GM19372 (cell line): Measurements from ENCODE around the gene PLEKHM1.
"Not testable (repeated sequence)": the region's sequence is repeated elsewhere in the genome, so short reads cannot be mapped to it uniquely, and the experiment has no call there.

Experiments
- ATAC-seq: cut with Tn5 transposase; IDR thresholded peaks from one replicate; pipeline ENCODE4 v1.9.1; 2021; ENCODE audit warnings: mild to moderate bottlenecking, low read depth, moderate library complexity; ENCODE audit not compliant: unreplicated experiment

PLEKHM1 gene

GRCh38 chr17:45490615-45491433 lies at the start of gene PLEKHM1:
Gene PLEKHM1 (minus strand): TSS chr17:45490721. CDS start chr17:45482484, 8,237 bp downstream.
- ATAC-seq = peak; percentile 93

DNA sequence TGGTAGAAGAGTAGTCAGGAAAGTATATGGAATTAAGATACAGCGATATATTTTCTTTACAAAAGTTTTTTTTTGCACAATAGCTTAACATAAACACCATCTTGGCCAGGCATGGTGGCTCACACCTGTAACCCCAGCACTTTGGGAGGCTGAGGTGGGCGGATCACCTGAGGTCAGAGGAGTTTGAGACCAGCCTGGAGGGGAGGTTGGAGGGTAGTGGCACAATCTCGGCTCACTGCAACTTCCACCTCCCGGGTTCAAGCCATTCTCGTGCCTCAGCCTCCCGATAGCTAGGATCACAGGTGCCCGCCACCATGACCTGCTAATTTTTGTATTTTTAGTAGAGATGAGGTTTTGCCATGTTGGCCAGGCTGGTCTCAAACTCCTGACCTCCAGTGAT lies 47.6 kb upstream of the PLEKHM1 start:
- not testable (repeated sequence) for ATAC-seq

DNA sequence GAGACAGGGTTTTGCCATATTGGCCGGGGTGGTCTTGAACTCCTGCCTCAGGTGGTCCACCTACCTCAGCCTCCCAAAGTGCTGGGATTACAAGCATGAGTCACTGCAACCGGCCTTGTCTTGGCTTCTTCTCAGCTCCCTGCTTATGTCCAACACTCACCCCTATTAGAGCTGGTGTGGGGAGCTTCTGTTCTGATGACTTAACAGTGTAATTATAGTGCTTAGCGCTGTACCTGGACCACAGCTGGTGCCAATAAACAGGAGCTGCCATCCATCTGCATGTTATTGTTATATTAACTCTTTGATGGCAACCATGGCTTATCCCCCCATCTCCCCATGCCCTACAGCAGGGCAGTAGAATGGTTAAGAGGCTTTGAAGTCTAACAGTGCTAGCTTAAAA lies 15.6 kb upstream of the PLEKHM1 start:
- not testable (repeated sequence) for ATAC-seq

- ATAC-seq = not testable (repeated sequence)
Observed at GRCh38 chr17:45505183-45505582, 14.7 kb upstream of the PLEKHM1 start.

GRCh38 chr17:45501092-45501707 lies 10.7 kb upstream of the PLEKHM1 start:
- ATAC-seq = not testable (repeated sequence)

- not testable (repeated sequence) for ATAC-seq
Observed at GRCh38 chr17:45500478-45500877, 10.0 kb upstream of the PLEKHM1 start.

DNA sequence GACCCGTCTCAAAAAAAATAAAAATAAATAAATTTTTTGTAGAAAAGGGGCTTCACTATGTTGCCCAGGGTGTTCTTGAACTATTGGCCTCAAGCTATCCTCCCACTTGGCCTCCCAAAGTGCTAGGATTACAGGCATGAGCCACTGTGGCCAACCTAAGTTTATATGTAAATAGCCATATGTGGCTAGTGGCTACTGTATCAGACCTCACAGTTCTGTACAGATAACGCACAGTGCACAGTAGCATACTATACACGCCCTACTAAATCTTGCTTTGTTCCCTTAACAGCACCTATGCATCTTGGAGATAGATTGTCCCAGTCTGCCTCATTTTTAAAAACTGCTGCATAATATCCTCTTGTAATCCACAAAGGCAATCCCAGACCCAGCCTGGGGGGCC lies 8.7 kb upstream of the PLEKHM1 start:
- ATAC-seq = not testable (repeated sequence)

GRCh38 chr17:45498377-45498776 lies 7.9 kb upstream of the PLEKHM1 start:
- not testable (repeated sequence) for ATAC-seq

- not testable (repeated sequence) for ATAC-seq
Observed at GRCh38 chr17:45497449-45497848, 6.9 kb upstream of the PLEKHM1 start.

- ATAC-seq = not testable (repeated sequence)
Observed at GRCh38 chr17:45496507-45496906, 6.0 kb upstream of the PLEKHM1 start.

GRCh38 chr17:45494556-45494955 lies 4.0 kb upstream of the PLEKHM1 start:
- not testable (repeated sequence) for ATAC-seq

- not testable (repeated sequence) for ATAC-seq
Observed at GRCh38 chr17:45492156-45492555, 1.6 kb upstream of the PLEKHM1 start.

DNA sequence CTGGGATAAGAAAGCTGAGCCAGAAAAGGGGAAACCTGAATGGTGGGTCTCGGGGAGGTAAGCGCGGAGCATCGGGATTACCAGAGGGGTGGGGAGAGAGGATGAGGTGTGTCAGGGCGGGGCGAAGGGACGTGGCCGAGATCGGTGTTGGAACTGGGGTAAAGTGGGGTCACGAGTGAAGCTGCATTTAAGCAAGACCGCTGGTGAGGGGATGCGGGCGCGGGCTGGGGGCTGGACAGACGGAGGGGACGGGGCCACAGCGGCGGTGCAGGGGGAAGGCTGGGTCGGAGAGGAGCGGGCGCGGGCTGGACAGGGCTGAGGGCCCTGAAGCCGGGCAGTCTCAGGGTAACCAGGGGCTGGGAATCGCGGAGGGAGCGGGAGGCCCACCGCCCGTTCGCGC lies 323 bp downstream of the PLEKHM1 start:
- peak; percentile 38 for ATAC-seq

DNA sequence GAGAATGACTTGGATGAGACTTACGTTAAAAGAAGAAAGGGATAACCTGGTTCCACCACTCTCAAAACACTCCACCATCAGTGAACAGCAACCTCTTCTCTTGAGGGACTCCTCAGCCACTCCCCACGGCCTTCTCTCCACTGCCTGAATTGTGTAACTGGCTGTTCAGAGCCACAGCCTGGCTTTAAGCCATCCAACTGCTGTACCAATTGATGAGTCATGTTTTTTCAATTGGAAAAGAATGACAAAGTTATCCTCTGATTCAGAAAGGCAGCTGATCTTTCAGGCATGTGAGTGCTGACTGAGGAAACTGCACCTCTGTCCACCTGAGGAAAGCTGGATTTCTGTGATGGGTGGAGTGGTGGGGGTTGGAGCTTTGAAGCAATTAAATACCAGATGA lies 2.8 kb downstream of the PLEKHM1 start:
- not testable (repeated sequence) for ATAC-seq

GRCh38 chr17:45483591-45484216 lies 6.8 kb downstream of the PLEKHM1 start:
- ATAC-seq = not testable (repeated sequence)

- not testable (repeated sequence) for ATAC-seq
Observed at GRCh38 chr17:45483177-45483576, 7.3 kb downstream of the PLEKHM1 start.

DNA sequence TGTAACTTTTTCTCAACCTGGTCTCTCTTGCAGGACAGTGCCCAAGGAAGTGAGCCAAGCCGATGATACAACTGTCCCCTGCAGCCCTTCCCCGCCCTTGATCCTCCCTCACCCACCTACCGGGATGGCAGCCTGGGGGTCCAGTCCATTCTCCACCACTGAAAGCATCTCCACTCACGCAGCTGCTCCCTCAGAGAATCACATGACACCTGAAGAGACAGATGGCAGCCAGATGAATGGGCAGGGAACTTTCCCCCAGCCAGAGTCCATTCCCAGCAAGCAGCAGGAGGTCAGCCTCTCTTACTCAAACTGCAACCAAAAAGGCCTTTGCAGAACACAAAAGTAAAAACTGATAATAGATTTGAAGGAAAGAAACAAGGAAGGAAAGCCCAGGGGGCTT lies 8.2 kb downstream of the PLEKHM1 start:
- ATAC-seq = not testable (repeated sequence)

DNA sequence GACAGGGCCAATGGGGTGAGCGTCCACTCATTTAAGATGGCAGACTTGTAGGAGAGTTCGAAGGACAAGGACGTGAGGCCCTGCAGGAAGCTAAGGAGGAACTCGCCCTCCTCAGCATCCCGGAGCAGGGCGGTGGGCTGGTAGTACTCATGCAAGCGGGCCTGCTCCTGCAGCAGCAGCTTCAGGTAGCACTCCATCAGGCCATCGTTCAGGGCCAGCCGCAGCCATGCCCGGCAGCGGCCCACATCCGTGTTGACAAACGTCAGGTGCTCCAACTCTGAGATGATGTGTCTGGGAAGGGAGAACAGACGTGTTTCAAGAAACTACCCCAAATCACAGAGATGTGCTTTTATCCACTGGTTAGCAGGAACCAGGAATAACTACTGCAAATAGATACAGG lies 15.1 kb downstream of the PLEKHM1 start:
- not testable (repeated sequence) for ATAC-seq

DNA sequence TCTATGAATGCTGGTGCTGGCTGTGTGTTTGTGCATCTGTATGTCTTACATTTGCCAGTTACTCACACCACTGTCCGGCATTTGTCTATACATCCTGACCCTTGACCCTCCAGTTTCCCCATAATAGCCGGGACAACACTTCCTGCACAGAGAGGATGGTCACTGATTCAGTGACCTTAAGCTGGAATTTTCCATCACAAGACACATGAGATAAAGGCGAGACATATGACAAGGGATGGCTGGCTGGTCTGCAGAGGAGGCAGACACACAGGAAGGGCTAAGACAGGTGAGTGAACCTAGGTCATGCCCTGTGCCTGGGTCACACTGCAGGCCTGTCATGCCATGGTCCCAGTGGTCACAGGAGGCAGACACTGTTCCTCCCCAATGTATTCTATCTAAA lies 18.3 kb downstream of the PLEKHM1 start:
- not testable (repeated sequence) for ATAC-seq

- ATAC-seq = not testable (repeated sequence)
Observed at GRCh38 chr17:45469204-45469563, 21.3 kb downstream of the PLEKHM1 start.
